Measurements from ENCODE around the gene NAB1.
"Not testable (repeated sequence)": the region's sequence is repeated elsewhere in the genome, so short reads cannot be mapped to it uniquely, and the experiment has no call there.

The NAB1 gene

DNA sequence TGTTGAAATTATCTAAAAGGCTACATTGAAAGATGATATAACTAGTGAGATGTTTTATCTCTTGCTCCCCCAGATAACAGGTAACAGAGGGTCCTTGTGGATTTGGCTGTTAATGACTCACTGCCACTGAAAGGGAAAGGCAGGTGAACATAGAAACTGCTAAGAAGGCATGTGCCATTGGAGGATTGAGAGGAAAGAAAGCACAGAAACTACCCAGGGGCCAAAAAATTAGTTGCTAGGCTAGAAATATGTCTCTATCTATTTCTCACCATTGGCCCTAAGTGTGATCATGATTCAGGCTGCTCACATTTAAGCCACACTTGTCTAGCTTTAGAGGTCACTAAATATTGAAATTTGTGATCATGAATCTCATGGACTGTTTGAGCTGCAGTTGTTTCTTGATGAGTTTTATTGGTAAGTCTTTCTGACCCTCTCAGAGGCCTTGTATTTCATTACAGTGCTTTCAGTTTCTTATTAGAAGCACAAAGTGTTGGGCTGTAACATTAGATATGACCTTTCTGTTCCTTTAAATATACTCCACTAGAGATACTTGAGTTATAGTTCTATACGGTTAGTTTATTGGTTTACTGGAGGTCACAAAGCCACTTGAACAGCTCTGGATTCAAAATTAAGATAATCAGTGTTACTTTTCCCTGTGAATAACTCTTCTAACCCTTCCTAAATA lies 26.2 kb downstream of the NAB1 start:
- DNase-seq: no peak

DNA sequence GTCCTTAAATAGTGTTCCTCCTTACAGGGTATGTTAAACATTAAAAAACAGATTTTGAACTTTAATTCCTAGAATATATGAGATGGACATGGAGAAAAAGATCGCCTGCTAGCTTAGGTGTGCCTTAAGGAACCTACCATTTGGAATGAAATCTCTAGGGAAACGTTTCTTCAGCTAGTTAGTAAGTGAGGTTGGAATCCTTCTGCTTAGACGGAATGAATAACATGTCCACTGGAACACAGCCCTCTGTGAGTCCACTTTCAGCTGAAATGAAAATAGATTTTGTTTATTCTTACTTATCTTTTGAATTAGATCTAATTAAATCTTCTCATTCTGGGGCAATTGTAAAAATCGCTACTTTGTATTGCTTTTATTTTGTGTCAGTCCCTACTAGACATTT lies 28.4 kb downstream of the NAB1 start:
- no peak for DNase-seq

DNA sequence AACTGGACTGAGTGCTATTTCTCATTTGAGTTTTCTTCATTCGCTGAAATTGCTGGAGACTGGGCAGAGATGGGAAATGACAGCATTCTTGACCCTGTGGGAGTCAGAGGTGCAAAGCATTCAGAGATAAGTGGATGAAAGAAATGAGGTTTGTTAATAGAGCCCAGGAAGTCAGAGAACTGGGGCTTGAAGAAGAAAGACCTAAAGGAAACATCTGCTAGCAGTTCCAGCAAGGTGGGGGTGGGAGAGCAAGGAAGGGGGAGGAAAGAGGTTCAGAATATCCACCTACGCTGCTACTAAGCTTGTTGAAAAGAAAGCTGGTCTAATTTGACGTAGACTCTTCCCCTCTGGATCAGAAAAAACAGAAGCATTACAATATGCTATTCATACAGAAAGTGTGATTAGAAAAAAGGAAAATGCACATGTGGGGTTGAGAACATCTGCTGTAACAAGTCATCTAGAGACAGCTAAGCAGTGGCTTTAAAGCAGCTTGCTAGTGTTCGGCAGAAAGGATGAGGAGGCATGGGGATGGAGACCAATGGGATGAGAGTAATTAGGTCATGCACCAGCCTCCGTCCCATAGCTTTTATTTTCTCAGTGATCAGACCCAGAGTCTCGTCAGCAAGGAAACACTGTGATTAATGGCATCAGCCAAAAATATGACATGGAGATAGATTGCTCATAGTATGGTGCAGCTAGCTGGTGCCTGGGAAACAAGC lies 29.7 kb downstream of the NAB1 start:
- peak; percentile 63 for DNase-seq

DNA sequence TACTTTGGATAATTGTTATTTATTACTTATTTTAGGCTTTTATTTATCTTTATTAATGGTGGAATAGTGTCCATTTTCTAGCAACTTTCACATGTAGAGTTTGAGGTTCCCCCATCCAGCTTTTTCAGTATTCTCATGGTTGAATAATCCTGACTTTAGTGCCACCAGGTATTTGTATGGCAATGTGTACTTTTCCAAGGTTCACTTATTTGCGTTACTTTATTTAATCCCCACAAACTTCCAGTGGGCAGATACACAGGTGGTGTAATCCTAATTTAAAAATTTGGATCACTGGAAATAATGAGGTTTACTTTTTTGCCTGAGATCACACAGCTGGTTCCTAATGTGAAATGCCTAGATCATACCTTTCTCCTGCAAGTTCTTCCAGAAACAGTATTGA lies 30.5 kb downstream of the NAB1 start:
- no peak for DNase-seq

DNA sequence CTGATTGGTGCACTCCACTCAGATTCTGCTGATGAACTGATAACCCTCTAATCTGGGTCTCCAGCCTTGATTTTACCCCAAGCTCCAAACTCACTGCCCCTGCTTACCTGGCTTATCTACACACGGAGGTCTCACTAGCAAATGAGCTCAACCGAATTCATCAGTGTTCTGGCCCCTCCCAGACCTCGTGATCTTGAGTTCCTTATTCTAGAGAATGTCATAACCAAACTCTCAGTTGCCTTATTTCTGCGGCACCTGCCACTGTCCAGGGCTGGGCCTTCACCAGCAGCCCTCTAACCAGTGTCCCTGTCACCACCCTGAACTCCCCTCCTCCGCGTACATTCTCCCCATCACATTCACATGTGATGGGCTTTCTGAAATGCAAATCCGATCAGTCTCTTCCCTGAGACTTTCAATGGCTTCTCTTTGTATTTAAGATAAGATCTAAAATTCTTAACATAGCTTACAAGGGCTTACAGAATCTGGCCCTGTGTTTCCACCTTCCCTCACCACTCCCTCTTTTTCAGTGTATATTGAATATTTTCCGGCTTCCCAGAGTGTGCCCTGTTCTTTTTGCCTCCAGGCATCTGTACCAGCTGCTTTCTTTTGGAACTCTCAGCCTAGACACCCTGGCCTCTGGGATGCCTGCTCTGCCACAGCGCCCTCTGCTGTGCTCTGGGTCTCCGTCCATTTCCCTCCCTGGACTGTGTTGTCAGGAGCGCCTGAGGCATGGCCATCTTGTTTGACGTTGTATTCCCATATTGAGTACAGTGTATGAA lies 31.1 kb downstream of the NAB1 start:
- peak; percentile 73 for DNase-seq

DNA sequence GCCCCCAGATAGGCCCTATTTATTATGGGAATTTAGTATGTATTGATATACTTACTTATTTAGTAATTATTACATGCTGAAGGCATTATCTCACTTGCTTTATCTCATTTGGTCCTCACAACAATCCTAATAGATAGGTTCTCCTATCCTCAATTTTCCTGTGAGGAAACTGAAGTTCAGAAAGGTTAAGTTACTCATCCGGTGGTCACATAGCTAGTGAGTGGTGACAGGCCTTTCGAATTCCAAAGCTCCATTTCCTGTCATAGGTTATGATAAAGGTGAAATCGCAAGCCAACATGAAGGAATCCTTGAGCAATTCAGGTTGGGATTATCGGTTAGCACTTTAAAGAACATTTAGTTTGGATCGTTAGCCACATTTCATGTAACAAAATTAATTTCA lies 33.3 kb downstream of the NAB1 start:
- DNase-seq: no peak

DNA sequence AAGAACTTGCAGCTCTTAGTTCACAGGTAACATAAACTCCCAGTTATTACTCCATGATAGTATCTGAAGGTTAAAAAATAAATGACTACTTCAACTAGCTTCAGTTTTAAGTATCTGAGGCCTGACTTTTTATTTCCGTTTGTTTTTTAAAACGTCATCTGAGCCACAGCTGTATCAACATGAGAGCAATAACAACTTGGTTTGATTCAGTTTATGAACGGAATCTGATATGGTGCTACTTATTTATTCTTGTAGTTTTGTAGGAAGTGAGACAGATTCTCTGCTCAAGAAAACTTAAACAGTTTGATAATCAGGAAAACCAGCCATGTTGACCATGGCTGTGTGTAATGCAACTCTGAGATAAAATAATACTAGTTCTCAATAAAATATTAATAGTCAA lies 34.9 kb downstream of the NAB1 start:
- no peak for DNase-seq

DNA sequence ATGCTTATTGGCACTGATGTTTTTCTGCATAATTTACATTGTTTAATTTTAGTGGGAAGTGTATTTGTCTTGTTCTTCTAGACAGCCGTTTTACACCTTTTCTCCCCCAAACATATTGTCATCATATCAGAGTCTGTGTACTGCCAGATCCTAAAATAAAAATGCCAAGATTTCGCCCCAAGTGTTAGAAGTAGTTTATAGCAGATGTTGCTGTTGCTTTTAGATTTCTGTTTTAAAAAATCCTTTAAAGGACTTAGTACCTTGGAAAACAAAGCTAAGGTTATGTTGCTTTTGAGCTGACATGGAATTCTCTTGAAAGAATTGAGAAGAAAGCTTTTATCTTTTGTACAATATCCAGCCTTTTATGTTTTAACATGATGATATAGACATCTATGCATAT lies 36.0 kb downstream of the NAB1 start:
- DNase-seq: no peak

DNA sequence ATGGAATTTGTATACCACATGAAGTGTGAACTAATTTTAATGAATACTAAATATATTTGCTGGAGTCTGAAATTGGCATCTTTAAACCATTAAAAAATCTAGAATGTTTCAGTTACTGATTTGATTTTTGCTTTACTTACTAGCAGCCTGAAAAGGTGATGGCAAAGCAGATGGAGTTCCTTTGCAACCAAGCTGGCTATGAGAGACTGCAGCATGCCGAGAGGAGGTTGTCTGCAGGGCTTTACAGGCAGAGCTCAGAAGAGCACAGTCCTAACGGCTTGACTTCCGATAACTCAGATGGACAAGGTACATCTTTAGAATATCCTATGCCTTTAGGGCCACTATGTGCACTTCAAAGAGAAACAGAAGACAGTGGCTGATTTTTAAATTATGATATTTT lies 36.5 kb downstream of the NAB1 start:
- no peak for DNase-seq

DNA sequence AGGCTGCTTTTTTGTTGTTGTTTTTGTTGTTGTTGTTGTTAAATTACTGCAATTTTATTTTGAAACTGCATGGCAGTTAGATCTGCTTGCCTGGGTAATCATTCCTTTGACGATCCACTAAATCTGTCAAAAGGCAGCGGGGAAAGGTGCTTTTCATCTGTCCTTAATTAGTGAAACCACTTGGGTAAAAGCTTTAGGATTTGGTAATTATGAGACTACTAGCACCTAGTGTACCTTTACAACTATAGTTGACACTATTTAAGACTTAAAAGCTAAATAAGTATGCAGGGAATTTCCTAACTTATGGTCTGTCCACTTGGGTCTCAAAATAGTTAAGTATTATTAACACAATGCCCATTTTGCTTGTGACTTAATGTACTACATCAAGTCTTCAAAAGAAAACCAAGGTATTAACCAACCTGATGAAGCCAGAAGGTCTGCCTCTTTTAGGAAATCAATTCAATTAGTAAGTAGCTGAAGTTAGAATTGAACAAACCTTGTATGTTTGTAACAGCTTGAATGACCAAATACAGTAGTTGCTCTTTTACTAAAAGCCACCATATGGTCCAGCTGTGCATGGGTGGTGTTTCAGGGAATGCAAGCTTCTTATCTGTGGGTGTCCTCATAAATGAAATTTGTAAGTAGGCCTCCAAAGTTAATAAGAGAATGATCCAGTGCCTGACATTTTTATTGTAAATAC lies 44.8 kb downstream of the NAB1 start:
- no peak for DNase-seq

DNA sequence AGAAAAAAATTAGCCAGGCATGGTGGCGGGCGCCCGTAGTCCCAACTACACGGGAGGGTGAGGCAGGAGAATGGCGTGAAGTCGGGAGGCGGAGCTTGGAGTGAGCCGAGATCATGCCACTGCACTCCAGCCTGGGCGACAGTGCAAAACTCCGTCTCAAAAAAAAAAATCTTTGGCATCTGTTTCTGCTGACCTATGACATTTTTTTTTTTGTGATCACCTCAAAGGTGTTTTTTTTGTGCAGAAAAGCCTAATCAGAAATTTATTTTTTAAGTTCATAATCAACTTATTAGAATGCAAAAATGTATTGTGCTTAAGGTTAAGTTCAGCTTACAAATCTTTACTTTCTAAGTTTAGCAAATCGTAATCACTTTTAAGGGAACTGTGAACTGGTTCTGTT lies 45.6 kb downstream of the NAB1 start:
- DNase-seq: no peak

DNA sequence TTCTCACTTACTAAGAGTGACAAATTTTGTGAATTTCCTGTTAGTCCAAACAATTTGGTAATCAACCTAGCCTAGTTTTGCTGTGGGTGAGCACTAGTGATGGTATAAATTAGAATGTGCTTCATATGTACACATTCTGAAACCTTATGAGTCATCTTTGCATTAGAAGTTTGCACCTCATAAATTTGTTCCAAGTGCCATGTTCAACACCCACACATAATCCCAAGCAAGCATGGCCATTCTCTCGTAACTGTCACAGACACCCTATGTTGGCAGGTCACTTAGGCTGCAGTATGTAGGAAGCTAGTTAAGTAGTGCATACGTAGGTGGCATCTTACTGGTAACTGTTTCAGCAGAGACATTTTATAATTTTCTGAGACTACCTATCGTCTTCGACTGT lies 46.9 kb downstream of the NAB1 start:
- DNase-seq: no peak

DNA sequence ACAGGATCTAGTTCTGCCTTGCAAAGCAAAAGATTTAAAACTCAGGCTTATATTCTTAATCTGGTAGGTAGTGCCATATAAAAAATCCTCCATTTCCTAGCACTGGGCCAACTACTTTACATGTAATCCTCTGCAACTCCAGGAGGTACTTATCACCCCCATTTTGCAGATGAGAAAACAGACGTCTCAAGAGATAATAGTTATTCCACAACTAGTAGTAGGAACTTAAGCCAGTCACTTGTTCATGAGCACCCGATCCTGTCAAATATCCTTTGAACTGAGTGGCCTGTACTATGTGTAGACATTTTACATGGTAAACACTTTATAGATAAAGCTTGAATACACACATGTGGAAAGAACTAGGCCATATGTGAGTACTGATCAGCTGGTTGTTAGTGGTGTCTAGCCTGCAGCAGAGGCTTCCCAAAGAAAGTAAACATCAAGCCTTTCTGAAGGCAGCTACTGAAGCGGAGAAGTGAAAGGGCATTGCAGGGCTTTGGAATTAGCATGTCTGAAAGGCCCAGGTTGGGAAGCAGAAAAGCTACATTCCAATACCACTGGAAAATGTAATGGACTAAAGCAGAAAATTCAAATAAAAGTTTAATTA lies 48.0 kb downstream of the NAB1 start:
- DNase-seq: no peak

DNA sequence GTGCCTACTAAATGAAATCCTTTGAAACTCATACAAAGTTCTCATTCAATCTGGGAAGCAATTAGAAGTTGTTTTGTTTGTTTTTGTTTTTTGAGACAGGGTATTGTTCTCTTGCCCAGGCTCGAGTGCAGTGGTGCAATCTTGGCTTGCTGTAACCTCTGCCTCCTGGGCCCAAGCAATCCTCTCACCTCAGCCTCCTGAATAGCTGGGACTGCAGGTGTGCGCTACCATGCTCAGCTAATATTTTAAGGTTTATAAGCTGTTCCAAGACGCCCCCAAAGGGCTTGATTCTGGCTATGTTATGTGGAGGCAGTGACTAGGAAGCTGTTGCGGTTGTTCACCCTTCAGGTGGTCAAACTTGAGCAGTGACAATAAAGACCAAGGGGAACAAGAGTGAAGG lies 48.5 kb downstream of the NAB1 start:
- DNase-seq: no peak

DNA sequence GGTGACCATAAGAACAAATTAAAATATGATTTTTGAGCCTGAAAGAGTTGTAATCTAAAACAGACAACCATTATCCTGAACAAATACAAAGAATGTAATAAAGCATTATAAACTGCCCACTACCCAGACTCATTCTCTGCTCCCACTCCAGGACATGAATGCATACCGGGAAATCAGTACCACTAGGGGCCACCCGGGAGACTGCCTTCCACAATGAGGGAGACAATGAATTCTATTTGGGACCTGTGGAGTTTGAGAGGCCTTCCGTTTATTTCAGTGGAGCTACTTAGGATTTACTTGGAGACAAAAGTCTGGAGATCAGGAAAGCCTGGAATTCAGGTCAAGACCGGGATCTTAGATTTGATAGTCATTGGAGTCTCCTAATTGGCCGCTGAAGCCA lies 50.0 kb downstream of the NAB1 start:
- no peak for DNase-seq

DNA sequence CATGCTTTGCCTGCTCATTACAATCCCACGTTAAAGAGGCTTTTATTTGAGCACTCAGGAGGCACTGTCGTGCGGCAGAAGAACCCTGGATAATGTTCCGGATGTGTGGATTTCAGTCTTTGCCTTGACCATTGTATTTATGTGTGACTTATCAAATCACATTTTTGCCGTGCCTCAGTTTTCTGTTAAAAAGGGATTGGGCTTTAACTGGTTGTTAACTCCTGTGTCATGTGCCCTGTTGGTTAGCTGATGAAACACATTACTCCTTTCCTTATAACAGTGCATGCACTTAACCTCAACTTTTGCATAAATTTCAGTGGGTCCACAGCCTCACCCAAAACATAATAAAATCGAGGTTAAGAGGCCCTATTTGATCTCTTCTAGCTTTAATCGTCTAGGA lies 52.7 kb downstream of the NAB1 start:
- no peak for DNase-seq

DNA sequence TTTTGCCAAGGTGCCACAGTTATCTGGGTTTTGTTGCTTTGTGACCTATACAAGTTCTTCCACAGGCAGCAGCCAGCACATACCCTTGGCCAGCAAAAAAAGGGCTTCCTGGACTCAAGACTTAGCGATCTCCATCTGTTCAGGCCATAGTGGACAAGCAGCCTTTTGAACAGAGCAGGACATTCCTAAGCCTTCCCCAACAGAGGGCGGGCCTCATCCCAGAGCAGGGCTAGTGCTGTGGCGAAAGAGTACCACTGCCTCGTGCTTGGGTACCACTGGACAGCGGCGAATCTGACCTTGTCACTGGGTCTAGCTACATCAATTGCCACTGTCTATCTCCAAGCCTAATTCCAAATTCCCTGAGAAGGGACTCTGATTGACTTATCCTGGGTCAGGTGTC lies 56.4 kb downstream of the NAB1 start:
- DNase-seq: no peak

DNA sequence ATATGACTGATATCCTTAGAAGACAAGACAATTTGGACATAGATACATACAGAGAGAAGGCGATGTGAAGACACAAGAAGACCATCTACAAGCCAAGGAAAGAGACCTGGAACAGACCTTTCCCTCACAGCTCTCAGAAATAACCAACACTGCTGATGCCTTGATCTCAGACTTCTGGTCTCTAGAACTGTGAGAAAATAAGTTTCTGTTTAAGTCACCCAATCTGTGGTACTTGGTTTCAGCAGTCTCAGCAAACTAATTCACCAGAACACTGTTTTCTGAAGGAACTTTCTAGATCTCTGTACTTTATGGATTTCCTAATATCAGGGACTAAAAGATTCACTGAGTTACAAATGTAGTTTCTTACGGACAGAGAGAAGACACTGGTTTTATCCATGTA lies 58.8 kb downstream of the NAB1 start:
- no peak for DNase-seq

DNA sequence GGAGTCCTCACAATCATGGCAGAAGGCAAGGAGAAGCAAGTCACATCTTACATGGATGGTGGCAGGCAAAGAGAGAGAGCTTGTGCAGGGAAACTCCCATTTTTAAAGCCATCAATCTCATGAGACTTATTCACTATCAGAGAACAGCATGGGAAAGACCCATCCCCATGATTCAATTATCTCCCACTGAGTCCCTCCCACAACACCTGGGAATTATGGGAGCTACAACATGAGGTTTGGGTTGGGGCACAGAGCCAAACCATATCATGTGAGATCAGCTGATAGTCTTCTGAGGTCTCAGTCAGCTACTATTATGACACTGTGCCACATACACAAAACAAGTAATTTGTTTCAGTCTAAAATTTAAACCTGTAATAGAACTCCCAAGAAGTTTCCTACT lies 59.8 kb downstream of the NAB1 start:
- not testable (repeated sequence) for DNase-seq

DNA sequence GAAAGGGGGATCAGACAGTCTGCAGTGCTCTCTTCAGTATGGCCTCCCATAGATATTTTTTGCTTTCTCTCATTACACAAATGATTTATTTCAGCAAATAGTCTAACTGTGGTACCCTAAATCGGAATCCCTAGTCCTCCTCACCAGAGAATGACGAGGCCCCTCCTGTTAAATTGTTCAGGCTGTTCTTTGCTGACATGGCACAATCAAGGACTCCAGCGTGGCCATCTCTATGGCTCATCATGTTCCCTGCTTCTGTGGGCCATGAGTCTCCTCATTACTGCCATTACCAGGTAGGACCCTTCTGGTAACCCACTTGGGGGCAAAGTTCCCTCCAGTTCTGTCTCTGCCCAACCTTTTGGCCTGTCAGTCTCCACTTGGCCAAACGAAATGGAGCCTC lies 62.2 kb downstream of the NAB1 start:
- no peak for DNase-seq

DNA sequence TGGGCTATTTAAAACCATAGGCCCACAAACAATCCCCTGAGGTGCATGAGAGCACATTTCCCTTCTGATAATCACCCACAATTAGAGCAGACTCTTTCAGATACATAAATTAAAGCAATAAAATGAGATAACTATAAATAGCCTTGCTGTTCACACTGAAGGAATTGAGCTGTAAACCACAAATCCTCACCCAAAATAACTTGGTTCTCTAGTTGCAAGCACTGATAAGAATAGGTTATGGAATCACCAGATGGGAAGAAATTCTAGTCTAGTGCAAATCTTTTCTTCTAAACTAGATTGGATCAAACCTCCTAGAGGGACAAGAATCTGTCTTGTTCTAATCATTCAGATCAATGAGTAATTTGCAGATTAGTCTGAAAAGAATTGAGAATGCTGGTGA lies 64.6 kb downstream of the NAB1 start:
- DNase-seq: no peak

DNA sequence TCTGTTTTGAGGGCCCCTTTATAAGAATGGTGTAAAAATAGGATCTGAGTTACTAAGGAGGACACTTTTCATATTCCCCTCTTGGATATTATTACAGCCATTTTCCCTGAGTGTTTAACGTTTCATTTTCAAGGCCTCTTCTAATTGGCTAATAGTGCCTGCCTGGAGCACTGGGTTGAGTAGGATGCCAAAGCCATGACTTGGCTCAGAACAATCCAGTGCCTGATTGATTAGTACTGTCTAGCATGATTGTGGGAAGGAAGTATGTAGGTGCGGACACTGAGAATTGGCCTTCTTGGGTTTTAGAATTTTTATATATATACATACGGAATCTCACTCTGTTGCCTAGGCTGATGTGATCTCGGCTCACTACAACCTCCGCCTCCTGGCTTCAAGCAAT lies 66.1 kb downstream of the NAB1 start:
- no peak for DNase-seq

DNA sequence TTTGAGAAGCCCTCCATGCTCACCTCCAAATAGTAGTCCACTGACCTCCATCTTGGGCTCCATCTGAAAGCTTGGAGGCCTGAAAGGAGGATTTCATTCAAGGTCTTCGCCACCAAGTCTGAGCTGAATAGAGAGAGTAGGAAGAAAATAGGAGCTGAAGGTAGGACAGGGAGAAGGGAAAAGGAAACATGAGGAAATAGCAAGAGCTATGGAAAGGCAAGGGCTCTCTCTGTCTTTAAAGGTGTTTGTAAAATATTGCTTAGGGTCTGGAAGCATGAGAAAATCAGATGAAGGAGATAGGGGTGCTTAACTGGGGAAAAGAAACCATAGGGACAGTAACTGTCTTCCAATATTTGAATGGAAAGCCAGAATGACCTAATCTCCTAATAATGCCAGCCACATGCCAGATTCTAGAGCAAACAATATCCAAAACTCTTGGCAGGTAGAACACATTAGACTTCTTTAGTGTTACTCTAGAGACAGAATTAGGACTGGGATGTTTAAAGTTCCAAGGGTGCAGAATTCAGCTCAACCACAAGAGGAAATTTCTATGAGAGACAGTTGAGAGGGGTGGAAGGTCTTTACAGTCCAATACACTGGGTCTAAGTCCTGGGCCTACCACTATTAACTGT lies 67.4 kb downstream of the NAB1 start:
- DNase-seq: no peak
